ENCODE data around the gene AXIN1.
"Not testable (repeated sequence)": the region's sequence is repeated elsewhere in the genome, so short reads cannot be mapped to it uniquely, and the experiment has no call there.

AXIN1 gene

GRCh38 chr16:351804-352520 is 561 bp downstream of the AXIN1 start:
- no peak for DNase-seq

GRCh38 chr16:350203-350602 is 2.3 kb downstream of the AXIN1 start:
- DNase-seq = no peak

- no peak for DNase-seq
Observed at GRCh38 chr16:349211-349610, 3.3 kb downstream of the AXIN1 start.

- DNase-seq = not testable (repeated sequence)
Observed at GRCh38 chr16:348495-348894, 4.0 kb downstream of the AXIN1 start.

GRCh38 chr16:347203-347602 is 5.3 kb downstream of the AXIN1 start:
- no peak for DNase-seq

GRCh38 chr16:346587-346986 is 5.9 kb downstream of the AXIN1 start:
- no peak for DNase-seq

- no peak for DNase-seq
Observed at GRCh38 chr16:345772-346171, 6.8 kb downstream of the AXIN1 start.

GRCh38 chr16:342455-343213 is 9.9 kb downstream of the AXIN1 start:
- DNase-seq = no peak

GRCh38 chr16:341974-342336 is 10.6 kb downstream of the AXIN1 start:
- not testable (repeated sequence) for DNase-seq

- not testable (repeated sequence) for DNase-seq
Observed at GRCh38 chr16:341095-341973, 11.2 kb downstream of the AXIN1 start.

- no peak for DNase-seq
Observed at GRCh38 chr16:340370-341091, 12.0 kb downstream of the AXIN1 start.

GRCh38 chr16:339680-340079 is 12.8 kb downstream of the AXIN1 start:
- no peak for DNase-seq

GRCh38 chr16:337975-338575 is 14.4 kb downstream of the AXIN1 start:
- DNase-seq = no peak

GRCh38 chr16:337437-337836 is 15.1 kb downstream of the AXIN1 start:
- no peak for DNase-seq

GRCh38 chr16:336269-336668 is 16.3 kb downstream of the AXIN1 start:
- no peak for DNase-seq

- DNase-seq = not testable (repeated sequence)
Observed at GRCh38 chr16:334861-335632, 17.5 kb downstream of the AXIN1 start.

- DNase-seq = not testable (repeated sequence)
Observed at GRCh38 chr16:334164-334832, 18.2 kb downstream of the AXIN1 start.

GRCh38 chr16:333406-334094 is 19.0 kb downstream of the AXIN1 start:
- no peak for DNase-seq

GRCh38 chr16:331181-331814 is 21.2 kb downstream of the AXIN1 start:
- DNase-seq = not testable (repeated sequence)

GRCh38 chr16:330741-331140 is 21.8 kb downstream of the AXIN1 start:
- DNase-seq = no peak
